ENCODE results near the gene THOC6. TPM values are rescaled to one million over a fixed set of nuclear protein-coding genes. Genes with fewer than 3 reads are reported as not detected.
A peak's percentile ranks its signal among the peaks of the same experiment; 100 is the strongest.

THOC6 gene
- total and polyA plus RNA-seq, 9 of the 15 experiments (the other 6 are each of a cell fraction or from before 2014, with no cell fraction given) = 2.5 to 65.4 (median 42.3) TPM

- no peak for TF ChIP-seq THRA (IDR thresholded peaks at IDR 0.05)
- TF ChIP-seq ZNF140 (CRISPR knock-in tag; IDR thresholded peaks at IDR 0.05) = no peak
- no peak for TF ChIP-seq TCF3 (CRISPR knock-in tag; IDR thresholded peaks at IDR 0.05)
- TF ChIP-seq IRF1 (CRISPR knock-in tag; IDR thresholded peaks at IDR 0.05; ENCODE audit: borderline replicate concordance) = peak; percentile 44; the same call in 1 of the 2 replicates
- no peak for TF ChIP-seq IFI16 (CRISPR knock-in tag; IDR thresholded peaks at IDR 0.05)
- TF ChIP-seq FOXP1 (CRISPR knock-in tag; IDR thresholded peaks at IDR 0.05) = peak; percentile 91
- TF ChIP-seq POLR3G (IDR thresholded peaks at IDR 0.05; ENCODE audit: extremely low read depth, insufficient read length, insufficient replicate concordance) = no peak
- no peak for TF ChIP-seq SMAD2 (IDR thresholded peaks at IDR 0.05; ENCODE audit: low read depth, low read length)
- no peak for TF ChIP-seq PREB (CRISPR knock-in tag; IDR thresholded peaks at IDR 0.05)
- TF ChIP-seq FOXA3 (CRISPR knock-in tag; conservative IDR thresholded peaks at IDR 0.05 in 1 of 2, IDR thresholded peaks at IDR 0.05 in 1 of 2) = peak in 1 of 2 experiments; percentile 26; a peak in 1 of 4 replicates
- TF ChIP-seq TCF7L2 (IDR thresholded peaks at IDR 0.05; ENCODE audit: low read depth, low read length) = no peak
- no peak for TF ChIP-seq ZNF445 (CRISPR knock-in tag; IDR thresholded peaks at IDR 0.05; ENCODE audit: low read depth)
- no peak for TF ChIP-seq ZNF76 (CRISPR knock-in tag; IDR thresholded peaks at IDR 0.05; ENCODE audit: borderline replicate concordance)
- no peak for TF ChIP-seq XRCC5 (IDR thresholded peaks at IDR 0.05; ENCODE audit: low read depth, low read length)
- no peak for TF ChIP-seq SPI1 (IDR thresholded peaks at IDR 0.05; ENCODE audit: borderline replicate concordance, low read depth, low read length)
- no peak for TF ChIP-seq PHB2 (IDR thresholded peaks at IDR 0.05; ENCODE audit: low read depth)
- TF ChIP-seq GTF2E2 (tag; IDR thresholded peaks at IDR 0.05) = peak; percentile 85; the same call in 1 of the 2 replicates
- peak; percentile 52; the same call in 1 of the 2 replicates for TF ChIP-seq PML (IDR thresholded peaks at IDR 0.05; ENCODE audit: low read length)
- peak; percentile 65 for TF ChIP-seq CTBP1 (IDR thresholded peaks at IDR 0.05; ENCODE audit: borderline replicate concordance)
- TF ChIP-seq PHTF2 (CRISPR knock-in tag; IDR thresholded peaks at IDR 0.05) = no peak
- no peak for TF ChIP-seq ATF2 (CRISPR knock-in tag; IDR thresholded peaks at IDR 0.05)
- no peak for TF ChIP-seq TAF9B (IDR thresholded peaks at IDR 0.05; ENCODE audit: partially characterized antibody)
- no peak for TF ChIP-seq FOXK1 (CRISPR knock-in tag; IDR thresholded peaks at IDR 0.05; ENCODE audit: borderline replicate concordance)
- peak; percentile 91 for TF ChIP-seq POLR2G (IDR thresholded peaks at IDR 0.05; ENCODE audit: low read depth, low read length)
These were observed 43.3 kb upstream of the THOC6 start, which contains the start of gene PKMYT1 (continued) for GRCh38 chr16:2980227-2981176.

All from K562 (cell line).